GM06990 (cell line): Measurements from ENCODE around the gene ITGB6.

Source experiments
- DNase-seq: peaks from one replicate; pipeline ENCODE4 v3.0.0-alpha.2; 2011; ENCODE audit not compliant: insufficient read length; ENCODE audit errors: extremely low read depth
- H3K27me3 ChIP-seq: replicated peaks from 2 replicates; pipeline ENCODE4 v1.6.0; 2011; ENCODE audit warnings: low read length; ENCODE audit not compliant: control insufficient read depth, insufficient read depth
- H3K36me3 ChIP-seq: 2 replicates; pipeline ENCODE4 v1.5.1; 2011; ENCODE audit warnings: low read length; ENCODE audit not compliant: control insufficient read depth, insufficient read depth
- H3K4me3 ChIP-seq: replicated peaks from 2 replicates; pipeline ENCODE4 v1.5.1; 2011; ENCODE audit warnings: low read depth, mild to moderate bottlenecking, control low read depth, low read length
- TF ChIP-seq, protein P1 (sequence below): IDR thresholded peaks from 2 replicates; pipeline ENCODE4 v1.5.1; 2011; ENCODE audit warnings: low read length, control low read depth, mild to moderate bottlenecking, inconsistent platforms; ENCODE audit not compliant: insufficient read depth, poor library complexity, severe bottlenecking

ITGB6 gene

DNA sequence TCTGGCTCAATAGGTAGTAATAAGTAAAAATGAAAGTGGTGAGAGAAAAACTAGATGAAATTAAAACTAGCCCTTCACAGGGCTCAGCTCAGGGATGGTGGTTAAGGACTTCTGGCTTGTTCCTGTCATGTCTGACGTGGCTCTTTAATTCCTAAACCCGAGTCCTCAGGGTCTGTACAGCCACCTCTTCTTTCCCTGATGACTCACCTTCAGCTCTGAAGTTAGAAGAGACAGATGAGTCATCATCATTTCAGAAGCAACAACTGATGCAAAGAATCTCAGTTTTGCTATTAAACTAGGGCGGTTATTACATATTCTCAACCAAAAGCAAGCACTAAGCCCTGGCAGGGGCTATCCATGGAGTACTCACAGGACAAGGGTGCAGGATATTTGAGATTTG is 24.0 kb upstream of the ITGB6 start:
- no peak overlapping the region for H3K4me3 ChIP-seq
- DNase-seq: peak; percentile 55
- TF ChIP-seq, protein P1, sequence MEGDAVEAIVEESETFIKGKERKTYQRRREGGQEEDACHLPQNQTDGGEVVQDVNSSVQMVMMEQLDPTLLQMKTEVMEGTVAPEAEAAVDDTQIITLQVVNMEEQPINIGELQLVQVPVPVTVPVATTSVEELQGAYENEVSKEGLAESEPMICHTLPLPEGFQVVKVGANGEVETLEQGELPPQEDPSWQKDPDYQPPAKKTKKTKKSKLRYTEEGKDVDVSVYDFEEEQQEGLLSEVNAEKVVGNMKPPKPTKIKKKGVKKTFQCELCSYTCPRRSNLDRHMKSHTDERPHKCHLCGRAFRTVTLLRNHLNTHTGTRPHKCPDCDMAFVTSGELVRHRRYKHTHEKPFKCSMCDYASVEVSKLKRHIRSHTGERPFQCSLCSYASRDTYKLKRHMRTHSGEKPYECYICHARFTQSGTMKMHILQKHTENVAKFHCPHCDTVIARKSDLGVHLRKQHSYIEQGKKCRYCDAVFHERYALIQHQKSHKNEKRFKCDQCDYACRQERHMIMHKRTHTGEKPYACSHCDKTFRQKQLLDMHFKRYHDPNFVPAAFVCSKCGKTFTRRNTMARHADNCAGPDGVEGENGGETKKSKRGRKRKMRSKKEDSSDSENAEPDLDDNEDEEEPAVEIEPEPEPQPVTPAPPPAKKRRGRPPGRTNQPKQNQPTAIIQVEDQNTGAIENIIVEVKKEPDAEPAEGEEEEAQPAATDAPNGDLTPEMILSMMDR: no peak

GRCh38 chr2:160223560-160223959 is 23.5 kb upstream of the ITGB6 start:
- DNase-seq: no peak
- TF ChIP-seq, protein P1: no peak
- Histone ChIP-seq H3K4me3 (no peak overlapping the region), H3K36me3 (no peaks in the 10 kb centered on the region), H3K27me3 (no peaks in the 10 kb centered on the region)

More for the DNA sequence above, 24.0 kb upstream of the ITGB6 start:
- no peaks in the 10 kb centered on the region for H3K27me3 ChIP-seq
- no peaks in the 10 kb centered on the region for H3K36me3 ChIP-seq

- TF ChIP-seq, protein P1: no peak
- no peaks in the 10 kb centered on the region for H3K36me3 ChIP-seq
- DNase-seq: no peak
- H3K4me3 ChIP-seq: no peak overlapping the region
- H3K27me3 ChIP-seq: no peaks in the 10 kb centered on the region
Observed at GRCh38 chr2:160222546-160223283, 22.6 kb upstream of the ITGB6 start.

- Histone ChIP-seq H3K4me3 (no peak overlapping the region), H3K36me3 (no peaks in the 10 kb centered on the region), H3K27me3 (no peaks in the 10 kb centered on the region)
- DNase-seq: no peak
- TF ChIP-seq, protein P1: no peak
Observed at GRCh38 chr2:160221391-160222276, 21.6 kb upstream of the ITGB6 start.

DNA sequence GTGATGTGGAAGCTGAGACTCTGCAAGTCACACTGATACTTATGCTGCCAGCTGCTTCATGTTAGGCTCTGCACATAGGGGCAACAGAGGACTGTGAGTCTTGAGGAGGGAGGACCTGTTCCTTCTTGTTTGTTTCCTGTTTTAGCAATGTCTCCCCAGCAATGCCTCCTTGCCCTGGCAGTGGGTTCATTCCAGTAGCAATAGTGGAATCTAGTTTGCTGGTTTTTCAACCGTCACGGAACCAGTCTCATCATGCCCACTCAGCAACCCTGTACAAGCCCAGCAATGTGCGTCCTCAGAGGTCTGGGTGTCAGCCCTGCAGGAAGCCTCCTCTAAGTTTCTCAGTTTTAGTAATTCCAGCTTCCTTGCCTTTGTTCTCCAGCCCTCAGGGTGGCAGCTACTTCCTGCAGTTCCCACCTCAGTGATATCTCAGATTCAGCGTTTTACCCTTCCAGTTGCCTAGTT is 20.5 kb upstream of the ITGB6 start:
- H3K4me3 ChIP-seq: no peak overlapping the region
- no peaks in the 10 kb centered on the region for H3K36me3 ChIP-seq
- TF ChIP-seq, protein P1: no peak
- DNase-seq: peak; percentile 22
- H3K27me3 ChIP-seq: no peaks in the 10 kb centered on the region
